K562 (cell line): Measurements from ENCODE around the gene ACVR2B. TPM values are rescaled to one million over a fixed set of nuclear protein-coding genes. Genes with fewer than 3 reads are reported as not detected.

Source experiments
- ATAC-seq: fragments of 200-7000 bp; cut with Tn5 transposase; 3 replicates; pipeline ENCODE4 v1.9.1; 2020; ENCODE audit warnings: moderate library complexity
- BruUV-seq: library from RNA; stranded (reverse); fragments of 400-500 nt; replicated peaks from 2 replicates; lab custom pipeline; 2021; lab: Mats Ljungman, UMichigan
- CTCF ChIA-PET: fragments of 300-600 bp; formaldehyde crosslinking; extraction: SDS; loops from one replicate; lab custom pipeline; 2021; ENCODE audit warnings: low intra/inter-chr PET ratio; lab: Yijun Ruan, JAX
- POLR2A ChIA-PET: fragments of 300-600, 350-650 bp; sonication (Branson Sonifier 250); formaldehyde crosslinking; extraction: SDS; loops from one replicate; lab custom pipeline; 2021; ENCODE audit warnings: antibody characterized with exemption, inconsistent platforms; lab: Yijun Ruan, JAX
- DNase-seq, 4 experiments: peaks; one replicate each; pipeline versions ENCODE4 v3.0.0 to v3.0.0-alpha.2; 2011 to 2018; ENCODE audit warnings: low spot score in 3 of 4, mixed read lengths in 3 of 4; ENCODE audit errors: extremely low read depth in 1 of 4
- FAIRE-seq: peaks from 2 replicates; lab custom pipeline; 2011; peaks lifted over from hg19 to GRCh38; lab: Jason Lieb, UNC
- H2AFZ ChIP-seq: 2 replicates; pipeline ENCODE4 v1.6.0; 2011; ENCODE audit warnings: low read depth, low read length, control low read depth, inconsistent platforms
- H3K27ac ChIP-seq: fragments of 200-600 bp; 3 replicates; pipeline ENCODE4 v1.8.0; 2011; ENCODE audit warnings: low read depth, mild to moderate bottlenecking, control low read depth, inconsistent platforms, low read length, moderate library complexity, mixed read lengths; ENCODE audit errors: extremely low read depth
- H3K27me3 ChIP-seq, 2 experiments: fragments of 300-600 bp in 1 of 2; 2 replicates in 1 of 2; 3 replicates in 1 of 2; pipeline versions ENCODE4 v1.6.0 to v1.8.0; 2011; ENCODE audit warnings: inconsistent platforms in 2 of 2, low read length in 2 of 2, mild to moderate bottlenecking in 1 of 2, mixed read lengths in 1 of 2, moderate library complexity in 1 of 2; ENCODE audit not compliant: control insufficient read depth in 2 of 2, insufficient read depth in 2 of 2
- H3K36me3 ChIP-seq: fragments of 300-600 bp; 3 replicates; pipeline ENCODE4 v1.8.0; 2011; ENCODE audit warnings: mild to moderate bottlenecking, low read length, inconsistent platforms; ENCODE audit not compliant: control insufficient read depth, insufficient read depth
- H3K4me1 ChIP-seq, 2 experiments: fragments of 200-600 bp in 1 of 2; replicated peaks in 1 of 2; 2 replicates in 1 of 2; 3 replicates in 1 of 2; pipeline versions ENCODE4 v1.5.1 to v1.8.0; 2011; ENCODE audit warnings: inconsistent platforms in 2 of 2, low read length in 2 of 2, mild to moderate bottlenecking in 1 of 2, mixed read lengths in 1 of 2, moderate library complexity in 1 of 2; ENCODE audit not compliant: control insufficient read depth in 2 of 2, insufficient read depth in 2 of 2
- H3K4me2 ChIP-seq: 2 replicates; pipeline ENCODE4 v1.6.1; 2011; ENCODE audit warnings: low read length, control low read depth, inconsistent platforms, mixed read lengths; ENCODE audit not compliant: insufficient read depth
- H3K4me3 ChIP-seq: fragments of 200-600 bp; sonication (generic), shearing (Covaris generic); 2 replicates; pipeline ENCODE4 v1.5.1; 2016; ENCODE audit warnings: control low read depth, inconsistent platforms
- H3K79me2 ChIP-seq: fragments of 200-600 bp; 3 replicates; pipeline ENCODE4 v1.8.0; 2011; ENCODE audit warnings: low read length, inconsistent platforms; ENCODE audit not compliant: control insufficient read depth, insufficient read depth
- H3K9ac ChIP-seq, 2 experiments: 2 replicates each; pipeline versions ENCODE4 v1.6.0 to v1.6.1; 2011; ENCODE audit warnings: low read depth in 2 of 2, low read length in 2 of 2, control low read depth in 1 of 2, inconsistent platforms in 1 of 2, mild to moderate bottlenecking in 1 of 2, mixed read lengths in 1 of 2; ENCODE audit not compliant: insufficient read depth in 1 of 2
- H3K9me1 ChIP-seq: one replicate; pipeline ENCODE4 v1.6.0; 2011; ENCODE audit warnings: inconsistent platforms, mild to moderate bottlenecking, low read length, moderate library complexity; ENCODE audit not compliant: control insufficient read depth, insufficient read depth
- H3K9me3 ChIP-seq: replicated peaks from 2 replicates; pipeline ENCODE4 v1.5.1; 2011; ENCODE audit warnings: low read depth, low read length, inconsistent platforms; ENCODE audit not compliant: control insufficient read depth, insufficient read depth
- H4K20me1 ChIP-seq: replicated peaks from 2 replicates; pipeline ENCODE4 v1.6.1; 2011; ENCODE audit warnings: low read length, inconsistent platforms, mixed read lengths; ENCODE audit not compliant: control insufficient read depth, insufficient read depth
- ARHGAP35 ChIP-seq: fragments of 450-650 bp; IDR thresholded peaks from 2 replicates; pipeline ENCODE4 v1.6.1; 2018; ENCODE audit not compliant: partially characterized antibody
- BHLHE40 ChIP-seq: IDR thresholded peaks from 2 replicates; pipeline ENCODE4 v1.6.1; 2011; ENCODE audit warnings: low read length, improper control_type of control experiment
- CBX2 ChIP-seq: fragments of 200-600 bp; sonication (generic); IDR thresholded peaks from one replicate; pipeline ENCODE4 v1.6.1; 2012; ENCODE audit warnings: mild to moderate bottlenecking, low read length, inconsistent platforms; ENCODE audit not compliant: insufficient read depth, poor library complexity, severe bottlenecking
- POLR2A ChIP-seq: fragments of 450-650 bp; conservative IDR thresholded peaks from 2 replicates; pipeline ENCODE4 v1.6.1; 2016
- SNRNP70 ChIP-seq: fragments of 200-400 bp; formaldehyde crosslinking; optimal IDR thresholded peaks from 2 replicates; pipeline ENCODE3; 2017; ENCODE audit warnings: low read depth, low read length
- XRCC4 ChIP-seq: IDR thresholded peaks from one replicate; pipeline ENCODE4 v1.6.1; 2011; ENCODE audit not compliant: insufficient read depth, insufficient read length; ENCODE audit errors: extremely low read depth
- ZNF407 ChIP-seq: fragments of 450-650 bp; IDR thresholded peaks from 2 replicates; pipeline ENCODE4 v1.6.1; 2016; ENCODE audit warnings: low read depth
- ZNF764 ChIP-seq: fragments of 250-450 bp; sonication (Bioruptor Pico); IDR thresholded peaks from 2 replicates; pipeline ENCODE4 v1.4.0; 2020; ENCODE audit warnings: low read depth, mild to moderate bottlenecking, moderate library complexity
- ZNF79 ChIP-seq: fragments of 250-450 bp; sonication (Bioruptor Pico); IDR thresholded peaks from 2 replicates; pipeline ENCODE4 v1.4.0; 2020; ENCODE audit warnings: low read depth, mild to moderate bottlenecking, moderate library complexity
- WGBS: fragments of 100-300 bp; shearing (Covaris generic); methylation state at CpG from one replicate; pipeline ENCODE4 v1.1.6; 2016; ENCODE audit warnings: low coverage, mixed read lengths; ENCODE audit not compliant: insufficient coverage; ENCODE audit errors: missing lambda C conversion rate; 5-methylcytosine and 5-hydroxymethylcytosine counted together
- in situ Hi-C: fragments of 300-500 bp; cut with MboI; formaldehyde crosslinking; loops from 4 replicates; pipeline ENCODE4 v1.15.0; 2018; ENCODE audit warnings: inconsistent platforms, mixed read lengths
- intact Hi-C: fragments of 100-400 bp; cut with micrococcal nuclease; formaldehyde crosslinking; loops from 2 replicates; pipeline ENCODE4 v1.14.2; 2022
- polyA plus RNA-seq, 8 experiments: library from polyadenylated mRNA; depleted of rRNA in 4 of 8; stranded (reverse) in 5 of 8; unstranded in 3 of 8; fragments of >200 nt; fragmentation: Nextera tagmentation in 2 of 8; fragmentation: Illumina TruSeq in 1 of 8; extraction: Ambion mirVana in 2 of 8; extraction: Trizol in 1 of 8; gene quantifications; 2 replicates each; pipeline versions ENCODE4 v1.2.1 to v1.2.3, GENCODE V29; 2011 to 2014; ENCODE audit warnings: inconsistent platforms in 1 of 8, missing spikeins in 1 of 8
- total RNA-seq, 7 experiments: library from RNA; depleted of rRNA in 6 of 7; stranded (reverse); fragments of >200 nt in 6 of 7; fragmentation: Illumina TruSeq in 2 of 7; extraction: Trizol in 2 of 7; gene quantifications; 2 replicates each; pipeline versions ENCODE4 v1.2.1 to v1.2.3, GENCODE V29; 2011 to 2021; ENCODE audit warnings: low replicate concordance in 1 of 7

ACVR2B gene
- total and polyA plus RNA-seq, 9 of the 15 experiments (the other 6 are each of a cell fraction or from before 2014, with no cell fraction given) = 1.8 to 23.7 (median 7.1) TPM

GRCh38 chr3:38482951-38483350 is 29.3 kb downstream of the ACVR2B start:
- no peaks in the 10 kb centered on the region for H4K20me1 ChIP-seq
- H3K4me3 ChIP-seq = no peak overlapping the region
- H3K36me3 ChIP-seq = peaks cover 51% of the 10 kb centered on the region; the same call in 2 of the 3 replicates
- H3K27ac ChIP-seq = no peak overlapping the region
- FAIRE-seq = no peak
- WGBS = 77% methylated on average over 10 of the region's 10 CpGs
- H3K9ac ChIP-seq = no peak overlapping the region
- H2AFZ ChIP-seq = no peak overlapping the region
- H3K4me2 ChIP-seq = no peak overlapping the region
- no TSS peak for BruUV-seq
- no peaks in the 10 kb centered on the region for H3K9me1 ChIP-seq
- in situ Hi-C loops (no loop called here), intact Hi-C loops (loop anchor here (5.0 kb wide), 4 partner anchors 191 to 511 kb away; partner anchors contain the start of genes ACAA1 and MYD88)
- ChIA-PET POLR2A (interaction anchor here (1.1 kb wide), 1 partner anchor 10 kb away, joined by 3 read pairs; no protein-coding TSS in a partner anchor), CTCF (interaction anchor here (0.6 kb wide), 1 partner anchor 509 kb away, joined by 3 read pairs; no protein-coding TSS in a partner anchor)
- no peaks in the 10 kb centered on the region for H3K9me3 ChIP-seq
- TF ChIP-seq ZNF764 (CRISPR knock-in tag) = no peak
- TF ChIP-seq SNRNP70 = no peak
- TF ChIP-seq BHLHE40 = no peak
- TF ChIP-seq, all 486 proteins: peak for 0
- Histone ChIP-seq H3K4me1 (no peaks in the 10 kb centered on the region), H3K27me3 (no peaks in the 10 kb centered on the region), H3K79me2 (no peaks in the 10 kb centered on the region)
- ATAC-seq = no peak
- DNase-seq = no peak

GRCh38 chr3:38487323-38487722 is 33.6 kb downstream of the ACVR2B start:
- no peak overlapping the region for H3K9ac ChIP-seq
- POLR2A ChIA-PET = no interaction called here
- no peaks in the 10 kb centered on the region for H3K4me1 ChIP-seq
- FAIRE-seq (no peak), ATAC-seq (no peak), DNase-seq (no peak)
- H3K4me2 ChIP-seq = no peak overlapping the region
- H3K27me3 ChIP-seq = no peaks in the 10 kb centered on the region
- no peak overlapping the region for H3K27ac ChIP-seq
- CTCF ChIA-PET = no interaction called here
- no TSS peak for BruUV-seq
- no peaks in the 10 kb centered on the region for H3K79me2 ChIP-seq
- no peaks in the 10 kb centered on the region for H3K9me1 ChIP-seq
- peaks cover 15% of the 10 kb centered on the region; the same call in 1 of the 3 replicates for H3K36me3 ChIP-seq
- no peaks in the 10 kb centered on the region for H4K20me1 ChIP-seq
- H2AFZ ChIP-seq = no peak overlapping the region
- intact Hi-C loops = no loop called here
- in situ Hi-C loops = no loop called here
- no peak overlapping the region for H3K4me3 ChIP-seq
- 39% methylated on average over 3 of the region's 3 CpGs for WGBS
- H3K9me3 ChIP-seq = no peaks in the 10 kb centered on the region
- TF ChIP-seq ZNF79 (no peak), ARHGAP35 (no peak), ZNF407 (no peak), XRCC4 (no peak), CBX2 (no peak), POLR2A (no peak)
